HEK293 (cell line): ENCODE data around the gene USP17L22.
"Not testable (repeated sequence)": the region's sequence is repeated elsewhere in the genome, so short reads cannot be mapped to it uniquely, and the experiment has no call there.

Source experiments
- CTCF ChIA-PET: fragments of 350-600 bp; formaldehyde crosslinking; extraction: SDS; loops from one replicate; lab custom pipeline; 2021; ENCODE audit warnings: antibody characterized with exemption; lab: Yijun Ruan, JAX
- POLR2A ChIA-PET: fragments of 300-600 bp; formaldehyde crosslinking; extraction: SDS; loops from one replicate; lab custom pipeline; 2020; ENCODE audit warnings: antibody characterized with exemption, inconsistent platforms; lab: Yijun Ruan, JAX
- H3K27ac ChIP-seq: fragments of 200-500 bp; sonication (Bioruptor generic); 2 replicates; pipeline ENCODE4 v1.5.1; 2014; ENCODE audit warnings: low read depth, low read length, control low read depth, inconsistent platforms; ENCODE audit errors: extremely low read depth
- H3K36me3 ChIP-seq, 2 experiments: fragments of 200-500 bp in 1 of 2; sonication (Bioruptor generic) in 1 of 2; 1 replicate in 1 of 2; 2 replicates in 1 of 2; pipeline ENCODE4 v1.5.1; 2014 to 2017; ENCODE audit warnings: inconsistent platforms in 2 of 2, low read length in 2 of 2; ENCODE audit not compliant: control insufficient read depth in 2 of 2, insufficient read depth in 1 of 2
- H3K4me1 ChIP-seq: fragments of 200-500 bp; sonication (Bioruptor generic); 2 replicates; pipeline ENCODE4 v1.5.1; 2014; ENCODE audit warnings: mild to moderate bottlenecking, low read length, inconsistent platforms; ENCODE audit not compliant: control insufficient read depth, insufficient read depth
- H3K4me3 ChIP-seq: 2 replicates; pipeline ENCODE4 v1.5.1; 2011; ENCODE audit warnings: low read depth, mild to moderate bottlenecking, control low read depth, low read length, moderate library complexity
- H3K9me3 ChIP-seq: fragments of 200-500 bp; sonication (Bioruptor generic); 2 replicates; pipeline ENCODE4 v1.5.1; 2014; ENCODE audit warnings: low read depth, low read length, inconsistent platforms; ENCODE audit not compliant: control insufficient read depth, insufficient read depth

The USP17L22 gene

DNA sequence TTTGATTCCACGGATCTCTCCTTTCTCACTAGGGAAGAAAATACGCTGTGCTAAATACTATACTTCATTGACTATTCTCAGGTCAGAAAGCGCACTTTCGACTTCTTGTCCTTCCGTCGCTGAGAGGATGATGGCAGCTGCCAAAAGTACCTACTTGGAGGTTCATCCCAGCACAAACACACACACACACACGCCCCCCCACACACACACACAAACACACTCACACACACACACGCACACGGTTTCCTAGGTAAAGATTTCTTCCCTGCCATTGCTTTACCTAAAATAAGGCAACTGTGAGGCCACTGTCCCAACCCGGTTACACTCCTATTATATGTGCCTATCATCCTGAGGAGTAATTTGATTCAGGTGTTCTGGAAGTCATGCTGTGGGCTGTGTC, 4.3 kb downstream of the USP17L22 start:
- H3K27ac ChIP-seq, H3K4me1 ChIP-seq, H3K4me3 ChIP-seq, CTCF ChIA-PET, POLR2A ChIA-PET, H3K36me3 ChIP-seq, H3K9me3 ChIP-seq: not testable (repeated sequence)
